GM12874 (cell line): ENCODE data around the gene TTLL5.

ENCODE experiments used
- CTCF ChIP-seq: IDR thresholded peaks from 2 replicates; pipeline ENCODE4 v1.5.1; 2011; ENCODE audit warnings: low read depth, mild to moderate bottlenecking, control low read depth, low read length, moderate library complexity; ENCODE audit not compliant: insufficient read depth

TTLL5 gene

GRCh38 chr14:75905147-75905904, 244.3 kb downstream of the TTLL5 start:
- TF ChIP-seq CTCF = no peak

- TF ChIP-seq CTCF = no peak
Observed at GRCh38 chr14:75906228-75906627, 245.2 kb downstream of the TTLL5 start.

GRCh38 chr14:75906680-75907280, 245.7 kb downstream of the TTLL5 start:
- peak; percentile 64; the same call in 1 of the 2 replicates for TF ChIP-seq CTCF

- no peak for TF ChIP-seq CTCF
Observed at GRCh38 chr14:75907756-75908359, 246.8 kb downstream of the TTLL5 start.

- TF ChIP-seq CTCF = no peak
Observed at GRCh38 chr14:75909630-75910029, 248.6 kb downstream of the TTLL5 start.

- no peak for TF ChIP-seq CTCF
Observed at GRCh38 chr14:75910048-75910447, 249.0 kb downstream of the TTLL5 start.

GRCh38 chr14:75911883-75912282, 250.8 kb downstream of the TTLL5 start:
- TF ChIP-seq CTCF = no peak
